ENCODE data around the gene FSTL3. TPM values are rescaled to one million over a fixed set of nuclear protein-coding genes. Genes with fewer than 3 reads are reported as not detected.
"Not testable (repeated sequence)": the region's sequence is repeated elsewhere in the genome, so short reads cannot be mapped to it uniquely, and the experiment has no call there.

FSTL3 gene
- total RNA-seq, 4 donors from 2014 or later, result 582 to 977 (median 642) TPM

DNA sequence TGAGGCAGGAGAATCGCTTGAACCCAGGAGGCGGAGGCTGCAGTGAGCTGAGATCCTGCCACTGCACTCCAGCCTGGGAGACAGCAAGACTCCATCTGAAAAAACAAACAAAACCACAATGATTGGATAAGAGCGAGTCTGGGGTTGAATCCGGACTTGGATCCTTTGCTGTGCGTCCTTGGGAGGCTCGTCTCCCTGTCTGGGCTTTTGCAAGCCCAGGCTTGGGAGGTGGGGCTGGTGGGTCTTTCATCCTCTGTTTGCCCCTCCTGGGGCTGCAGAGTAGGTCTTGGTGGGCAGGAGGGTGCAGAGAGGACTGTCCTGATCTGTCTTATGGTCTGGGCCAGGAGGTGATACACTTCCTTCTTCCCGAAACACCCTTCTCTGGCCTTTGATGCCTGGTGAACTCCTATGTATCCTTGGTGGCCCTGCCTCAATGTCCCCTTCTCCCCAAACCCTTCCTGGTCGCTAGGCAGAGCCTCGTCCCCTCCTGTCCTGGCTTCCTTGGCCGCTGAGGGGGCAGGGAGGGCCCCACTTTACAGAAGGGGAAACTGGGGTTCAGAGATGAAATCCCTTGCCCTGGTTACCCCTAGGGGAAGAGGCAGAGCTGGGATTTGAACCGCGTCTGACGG lies 49.4 kb downstream of the FSTL3 start:
- H3K4me1 ChIP-seq, result peaks cover 0 to 36% (median 6%) of the 10 kb centered on the region in 4 donors
- TF ChIP-seq EP300 (IDR thresholded peaks at IDR 0.05), result no peak
- no peak for TF ChIP-seq POLR2A (IDR thresholded peaks at IDR 0.05)
- TF ChIP-seq, protein P1, sequence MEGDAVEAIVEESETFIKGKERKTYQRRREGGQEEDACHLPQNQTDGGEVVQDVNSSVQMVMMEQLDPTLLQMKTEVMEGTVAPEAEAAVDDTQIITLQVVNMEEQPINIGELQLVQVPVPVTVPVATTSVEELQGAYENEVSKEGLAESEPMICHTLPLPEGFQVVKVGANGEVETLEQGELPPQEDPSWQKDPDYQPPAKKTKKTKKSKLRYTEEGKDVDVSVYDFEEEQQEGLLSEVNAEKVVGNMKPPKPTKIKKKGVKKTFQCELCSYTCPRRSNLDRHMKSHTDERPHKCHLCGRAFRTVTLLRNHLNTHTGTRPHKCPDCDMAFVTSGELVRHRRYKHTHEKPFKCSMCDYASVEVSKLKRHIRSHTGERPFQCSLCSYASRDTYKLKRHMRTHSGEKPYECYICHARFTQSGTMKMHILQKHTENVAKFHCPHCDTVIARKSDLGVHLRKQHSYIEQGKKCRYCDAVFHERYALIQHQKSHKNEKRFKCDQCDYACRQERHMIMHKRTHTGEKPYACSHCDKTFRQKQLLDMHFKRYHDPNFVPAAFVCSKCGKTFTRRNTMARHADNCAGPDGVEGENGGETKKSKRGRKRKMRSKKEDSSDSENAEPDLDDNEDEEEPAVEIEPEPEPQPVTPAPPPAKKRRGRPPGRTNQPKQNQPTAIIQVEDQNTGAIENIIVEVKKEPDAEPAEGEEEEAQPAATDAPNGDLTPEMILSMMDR (IDR thresholded peaks at IDR 0.05), result no peak
- no peak for DNase-seq (ENCODE audit: low spot score in 2 of 2)
- peaks cover 0 to 41% (median 0%) of the 10 kb centered on the region in 3 donors for H3K36me3 ChIP-seq
- 83 to 87% methylated on average over 10 to 13 of the region's 13 CpGs for WGBS, 2 donors
- no peaks in the 10 kb centered on the region for H3K9me3 ChIP-seq
- no peaks in the 10 kb centered on the region for H3K27me3 ChIP-seq
- H3K4me3 ChIP-seq, result no peak overlapping the region
- H3K27ac ChIP-seq, result no peak overlapping the region

DNA sequence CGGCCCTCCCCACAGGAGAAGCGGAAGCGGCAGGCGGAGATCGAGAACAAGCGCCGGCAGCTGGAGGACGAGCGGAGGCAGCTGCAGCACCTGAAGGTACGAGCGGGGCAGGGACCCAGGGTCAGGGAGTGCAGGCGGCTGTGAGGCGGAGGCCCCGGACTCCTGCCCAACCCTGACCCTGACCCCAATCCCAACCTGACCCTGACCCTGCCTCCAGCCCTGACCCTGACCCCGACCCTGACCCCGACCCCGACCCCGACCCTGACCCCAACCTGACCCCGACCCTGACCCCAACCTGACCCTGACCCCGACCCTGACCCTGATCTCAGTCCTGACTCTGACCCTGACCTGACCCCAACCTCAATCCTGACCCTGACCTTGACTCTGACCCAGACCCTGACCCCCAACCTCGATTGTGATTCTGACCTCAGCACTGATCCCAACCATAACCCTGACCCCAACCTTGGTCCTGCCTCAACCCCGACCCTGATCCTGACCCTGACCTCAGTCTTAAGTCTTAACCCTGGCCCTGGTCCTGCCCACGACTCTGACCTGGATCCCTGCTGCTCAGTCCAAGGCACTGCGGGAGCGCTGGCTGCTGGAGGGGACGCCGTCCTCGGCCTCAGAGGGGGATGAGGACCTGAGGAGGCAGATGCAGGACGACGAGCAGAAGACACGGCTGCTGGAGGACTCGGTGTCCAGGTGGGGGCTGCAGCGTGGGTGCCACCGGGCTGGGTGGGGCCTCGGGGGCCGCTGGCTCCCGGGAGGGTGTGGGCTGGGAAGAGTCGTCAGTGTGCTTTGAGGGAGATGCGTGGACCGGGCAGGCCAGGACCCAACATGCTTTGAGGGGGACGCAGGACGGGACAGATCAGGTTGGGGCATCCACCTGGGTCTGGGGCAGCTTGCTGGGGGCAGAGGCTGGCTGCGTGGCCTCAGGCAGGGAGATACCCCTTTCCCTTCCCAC lies 51.1 kb downstream of the FSTL3 start:
- H3K27ac ChIP-seq, result peak overlapping the region; percentile 2 to 78 (median 44)

DNA sequence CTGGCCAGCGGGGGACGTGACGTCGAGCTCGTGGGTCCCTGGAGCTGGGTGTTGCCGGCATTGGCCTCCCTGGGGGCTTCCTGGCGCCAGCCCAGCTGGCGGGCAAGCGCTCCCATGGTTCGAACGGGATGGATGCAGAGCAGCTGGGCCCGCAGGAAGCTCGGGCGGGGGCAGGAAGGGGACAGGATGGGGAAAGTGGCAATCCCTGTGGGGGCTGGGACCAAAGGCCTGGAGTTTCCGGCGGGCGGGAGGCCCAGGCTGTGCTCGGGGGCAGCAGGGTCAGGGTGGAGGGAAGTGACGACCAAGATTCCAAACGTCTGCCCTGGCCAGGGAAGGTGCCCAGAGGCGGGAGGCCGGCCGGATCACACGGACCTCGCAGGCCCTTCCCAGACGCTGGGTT lies 51.8 kb downstream of the FSTL3 start:
- H3K36me3 ChIP-seq, result peaks cover 0 to 63% (median 0%) of the 10 kb centered on the region in 3 donors
- H3K9me3 ChIP-seq, result no peaks in the 10 kb centered on the region
- no peak overlapping the region for H3K4me3 ChIP-seq
- 43 to 52% methylated on average over 26 of the region's 26 CpGs for WGBS, 2 donors
- peaks cover 0 to 17% (median under 1%) of the 10 kb centered on the region in 4 donors for H3K4me1 ChIP-seq
- H3K27me3 ChIP-seq, result no peaks in the 10 kb centered on the region
- TF ChIP-seq, protein P1 (IDR thresholded peaks at IDR 0.05), result no peak
- peak in 1 of 2 donors; percentile 65 for TF ChIP-seq EP300 (IDR thresholded peaks at IDR 0.05)
- no peak for DNase-seq (ENCODE audit: low spot score in 2 of 2)
- peak overlapping the region; percentile 2 to 78 (median 56) for H3K27ac ChIP-seq

More for the DNA sequence above, 51.1 kb downstream of the FSTL3 start:
- TF ChIP-seq EP300 (IDR thresholded peaks at IDR 0.05), result no peak
- TF ChIP-seq, protein P1 (IDR thresholded peaks at IDR 0.05), result no peak
- TF ChIP-seq POLR2A (IDR thresholded peaks at IDR 0.05), result no peak
- H3K27me3 ChIP-seq, result no peaks in the 10 kb centered on the region
- H3K9me3 ChIP-seq, result no peaks in the 10 kb centered on the region
- WGBS, 2 donors, result 74 to 80% methylated on average over 32 to 41 of the region's 43 CpGs
- H3K4me1 ChIP-seq, result peaks cover 0 to 24% (median 4%) of the 10 kb centered on the region in 4 donors
- H3K36me3 ChIP-seq, result peaks cover 0 to 58% (median 0%) of the 10 kb centered on the region in 3 donors
- no peak overlapping the region for H3K4me3 ChIP-seq
- no peak for DNase-seq (ENCODE audit: low spot score in 2 of 2)

DNA sequence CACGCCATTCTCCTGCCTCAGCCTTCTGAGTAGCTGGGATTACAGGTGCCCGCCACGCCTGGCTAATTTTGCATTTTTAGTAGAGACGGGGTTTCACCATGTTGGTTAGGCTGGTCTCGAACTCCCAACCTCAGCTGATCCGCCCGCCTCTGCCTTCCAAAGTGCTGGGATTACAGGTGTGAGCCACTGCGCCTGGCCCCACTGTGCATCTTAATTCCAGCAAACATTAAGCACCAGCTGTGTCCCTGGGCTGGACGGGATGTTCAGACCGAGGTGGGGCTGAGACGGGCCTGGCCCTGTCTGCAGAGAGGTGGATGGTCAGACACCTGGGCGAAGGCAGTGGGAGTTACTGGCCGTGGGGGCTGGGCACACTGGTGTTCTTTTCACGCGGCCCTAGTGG lies 53.4 kb downstream of the FSTL3 start:
- H3K4me3 ChIP-seq; H3K27me3 ChIP-seq; H3K27ac ChIP-seq; H3K9me3 ChIP-seq; DNase-seq (ENCODE audit: low spot score in 2 of 2): not testable (repeated sequence)
- Histone ChIP-seq H3K36me3 (peaks cover 0 to 70% (median 0%) of the 10 kb centered on the region in 3 donors), H3K4me1 (peaks cover 0 to 22% (median 0%) of the 10 kb centered on the region in 4 donors)
- 93 to 95% methylated on average over 15 of the region's 15 CpGs for WGBS, 2 donors

DNA sequence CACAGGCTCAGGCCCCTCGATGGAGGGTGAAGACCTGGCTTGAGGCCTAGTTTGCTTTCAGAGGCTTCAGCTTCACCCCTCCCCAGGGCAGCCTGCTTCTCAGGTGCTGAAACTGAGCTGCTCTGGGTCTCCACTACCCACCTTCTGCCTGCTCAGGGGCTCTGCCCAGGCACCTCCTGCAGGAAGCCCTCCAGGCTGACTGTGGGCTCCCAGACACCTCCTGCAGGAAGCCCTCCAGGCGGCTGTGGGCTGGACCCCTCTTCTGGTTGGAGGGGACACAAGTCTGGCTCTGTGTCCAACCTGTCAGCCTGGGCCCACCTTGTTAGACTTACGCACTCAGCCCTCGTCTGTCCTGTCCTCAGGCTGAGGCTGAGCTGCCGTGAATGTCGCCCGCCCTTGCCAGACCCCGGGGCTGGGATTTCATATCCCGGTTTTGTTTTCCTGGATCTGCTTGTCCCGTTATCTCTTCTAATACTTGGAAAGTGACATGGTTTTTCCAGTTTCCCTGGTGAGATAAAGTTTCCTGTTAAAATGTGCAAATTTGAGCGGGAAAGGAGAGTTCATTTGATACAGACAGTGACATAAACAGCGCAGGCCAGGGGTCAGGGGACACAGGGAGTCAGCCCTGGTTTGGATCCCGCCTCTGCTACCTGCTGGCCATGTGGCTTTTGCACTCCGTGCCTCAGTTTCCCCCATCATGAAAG lies 53.9 kb downstream of the FSTL3 start:
- H3K4me1 ChIP-seq, result peaks cover 0 to 22% (median 0%) of the 10 kb centered on the region in 4 donors
- TF ChIP-seq POLR2A (IDR thresholded peaks at IDR 0.05) (no peak), EP300 (IDR thresholded peaks at IDR 0.05) (no peak)
- TF ChIP-seq, protein P1 (IDR thresholded peaks at IDR 0.05), result no peak
- no peak overlapping the region for H3K4me3 ChIP-seq
- H3K27me3 ChIP-seq, result no peaks in the 10 kb centered on the region
- no peaks in the 10 kb centered on the region for H3K9me3 ChIP-seq
- H3K36me3 ChIP-seq, result peaks cover 0 to 70% (median 0%) of the 10 kb centered on the region in 3 donors
- no peak for DNase-seq (ENCODE audit: low spot score in 2 of 2)
- 79 to 90% methylated on average over 14 of the region's 14 CpGs for WGBS, 2 donors
- H3K27ac ChIP-seq, result no peak overlapping the region

Data from tibial nerve (tissue), 4 donors.